HepG2 (cell line): Measurements from ENCODE around the gene RRAD. TPM values are rescaled to one million over a fixed set of nuclear protein-coding genes. Genes with fewer than 3 reads are reported as not detected.

ENCODE experiments used
- BRCA1 ChIP-seq: sonication (generic); formaldehyde crosslinking; IDR thresholded peaks from 2 replicates; pipeline ENCODE4 v1.4.0; 2020; ENCODE audit warnings: missing genetic modification reagents
- CEBPZ ChIP-seq: IDR thresholded peaks from 2 replicates; pipeline ENCODE4 v1.6.1; 2012; ENCODE audit warnings: low read length, improper control_type of control experiment
- CREM ChIP-seq, 2 experiments: sonication (generic) in 1 of 2; formaldehyde crosslinking in 1 of 2; IDR thresholded peaks; 2 replicates each; pipeline versions ENCODE4 v1.4.0 to v1.6.1; 2016 to 2020; ENCODE audit warnings: antibody characterized with exemption in 1 of 2, mild to moderate bottlenecking in 1 of 2, missing genetic modification reagents in 1 of 2
- DNMT1 ChIP-seq: sonication (generic); formaldehyde crosslinking; IDR thresholded peaks from 2 replicates; pipeline ENCODE4 v1.5.1; 2020; ENCODE audit warnings: mild to moderate bottlenecking, missing genetic modification reagents
- DNMT3B ChIP-seq: conservative IDR thresholded peaks from 2 replicates; pipeline ENCODE4 v1.6.1; 2016; ENCODE audit warnings: missing biosample characterization, control low read depth
- DRAP1 ChIP-seq: IDR thresholded peaks from 2 replicates; pipeline ENCODE4 v1.6.1; 2016; ENCODE audit warnings: missing genetic modification reagents, missing compliant biosample characterization
- HES4 ChIP-seq: sonication (generic); formaldehyde crosslinking; IDR thresholded peaks from 2 replicates; pipeline ENCODE4 v1.9.0; 2021; ENCODE audit warnings: mild to moderate bottlenecking, missing genetic modification reagents, borderline replicate concordance
- HMGXB3 ChIP-seq: sonication (generic); formaldehyde crosslinking; IDR thresholded peaks from 2 replicates; pipeline ENCODE4 v1.4.0; 2020; ENCODE audit warnings: missing genetic modification reagents, borderline replicate concordance
- MAX ChIP-seq: IDR thresholded peaks from 2 replicates; pipeline ENCODE4 v1.6.1; 2012; ENCODE audit warnings: inconsistent platforms
- PREB ChIP-seq: sonication (generic); formaldehyde crosslinking; IDR thresholded peaks from 2 replicates; pipeline ENCODE4 v1.4.0; 2020; ENCODE audit warnings: missing genetic modification reagents
- RBM39 ChIP-seq: fragments of 200-400 bp; formaldehyde crosslinking; IDR thresholded peaks from one replicate; pipeline ENCODE4 v1.6.1; 2018; ENCODE audit warnings: antibody characterized with exemption, mild to moderate bottlenecking, low read depth, low read length; ENCODE audit not compliant: poor library complexity, severe bottlenecking
- RFXAP ChIP-seq: sonication (generic); formaldehyde crosslinking; IDR thresholded peaks from 2 replicates; pipeline ENCODE4 v1.4.0; 2020; ENCODE audit warnings: missing genetic modification reagents, borderline replicate concordance
- SMC3 ChIP-seq: IDR thresholded peaks from 2 replicates; pipeline ENCODE4 v1.6.1; 2011; ENCODE audit warnings: low read length, improper control_type of control experiment
- TCF7 ChIP-seq: sonication (generic); IDR thresholded peaks from 2 replicates; pipeline ENCODE4 v1.6.1; 2016; ENCODE audit warnings: antibody characterized with exemption, low read depth
- ZNF557 ChIP-seq: sonication (generic); formaldehyde crosslinking; IDR thresholded peaks from 2 replicates; pipeline ENCODE4 v1.4.0; 2020; ENCODE audit warnings: missing genetic modification reagents
- ZNF615 ChIP-seq: sonication (generic); formaldehyde crosslinking; IDR thresholded peaks from 2 replicates; pipeline ENCODE4 v1.5.0; 2020; ENCODE audit warnings: mild to moderate bottlenecking, missing genetic modification reagents, borderline replicate concordance
- ZNF766 ChIP-seq: sonication (generic); formaldehyde crosslinking; IDR thresholded peaks from 2 replicates; pipeline ENCODE4 v1.5.0; 2020; ENCODE audit warnings: missing genetic modification reagents, borderline replicate concordance
- polyA plus RNA-seq, 8 experiments: library from polyadenylated mRNA; depleted of rRNA in 3 of 8; stranded (reverse) in 7 of 8; unstranded in 1 of 8; fragments of >200 nt; fragmentation: Illumina TruSeq in 4 of 8; extraction: Trizol in 4 of 8; gene quantifications; 2 replicates each; pipeline versions ENCODE4 v1.2.1 to v1.2.3, GENCODE V29; 2011 to 2016; ENCODE audit warnings: low read depth in 4 of 8, missing spikeins in 1 of 8, mixed read lengths in 1 of 8; ENCODE audit not compliant: insufficient read depth in 1 of 8
- total RNA-seq, 5 experiments: library from RNA; depleted of rRNA; stranded (reverse); fragments of >200 nt; fragmentation: Illumina TruSeq; extraction: Trizol; gene quantifications; 2 replicates each; pipeline ENCODE4 v1.2.3, GENCODE V29; 2016; ENCODE audit warnings: low read depth in 1 of 5
- TF ChIP-seq, protein P1 (sequence below): sonication (generic); formaldehyde crosslinking; IDR thresholded peaks from 2 replicates; pipeline ENCODE4 v1.8.1; 2023; ENCODE audit warnings: mild to moderate bottlenecking, moderate library complexity, missing genetic modification reagents

The RRAD gene
- total and polyA plus RNA-seq, 2 of the 13 experiments (the other 11 are each of a cell fraction or from before 2014, with no cell fraction given), result 0.80 to 1.1 TPM

DNA sequence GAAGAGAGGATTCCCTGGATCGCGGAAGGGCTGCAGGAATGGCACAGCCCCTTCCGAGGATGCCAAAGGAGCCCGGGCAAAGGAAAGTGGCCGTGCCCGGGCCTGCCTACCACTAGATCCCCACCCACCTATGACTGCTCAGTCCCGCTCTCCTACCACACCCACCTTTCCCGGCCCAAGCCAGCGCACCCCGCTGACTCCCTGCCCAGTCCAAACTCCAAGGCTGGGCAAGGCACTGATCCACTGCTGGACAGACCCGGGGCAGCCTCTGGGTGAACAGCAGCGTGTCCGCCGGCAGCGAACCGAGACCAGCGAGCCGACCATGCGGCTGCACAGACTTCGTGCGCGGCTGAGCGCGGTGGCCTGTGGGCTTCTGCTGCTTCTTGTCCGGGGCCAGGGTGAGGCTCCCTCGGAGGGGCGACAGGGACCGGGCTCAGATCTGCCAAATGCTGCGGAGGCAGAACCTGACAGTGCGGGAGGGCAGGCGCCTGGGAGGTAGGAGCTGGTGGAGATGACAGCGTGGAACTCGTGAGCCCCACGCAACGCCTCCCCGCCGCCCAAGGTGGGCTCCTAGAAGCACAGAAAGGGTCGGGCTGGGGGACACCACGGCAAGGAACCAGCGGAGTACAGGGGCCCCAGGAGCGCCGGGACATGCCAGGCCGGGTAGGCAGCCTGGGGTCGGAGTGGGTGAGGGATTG, 10.1 kb upstream of the RRAD start, which contains the start of gene CES2 (continued):
- TF ChIP-seq CEBPZ (no peak), CREM (IDR thresholded peaks at IDR 0.05) (no peak), CREM (CRISPR knock-in tag; IDR thresholded peaks at IDR 0.05) (no peak), RFXAP (CRISPR knock-in tag) (0 out of 2 replicates have a peak, but pooled peaks have one; percentile 30), MAX (peak; percentile 87), DNMT3B (no peak), DNMT1 (no peak), PREB (CRISPR knock-in tag) (no peak), ZNF766 (CRISPR knock-in tag) (no peak; the same call in 1 of the 2 replicates), HES4 (CRISPR knock-in tag) (peak; percentile 88), DRAP1 (CRISPR knock-in tag) (peak; percentile 77), TCF7 (no peak), BRCA1 (CRISPR knock-in tag) (no peak; the same call in none of the 2 replicates), SMC3 (no peak), RBM39 (peak; percentile 32), ZNF557 (0 out of 2 replicates have a peak, but pooled peaks have one; percentile 86), HMGXB3 (CRISPR knock-in tag) (peak; percentile 86; the same call in 1 of the 2 replicates), ZNF615 (CRISPR knock-in tag) (no peak)
- TF ChIP-seq, protein P1, sequence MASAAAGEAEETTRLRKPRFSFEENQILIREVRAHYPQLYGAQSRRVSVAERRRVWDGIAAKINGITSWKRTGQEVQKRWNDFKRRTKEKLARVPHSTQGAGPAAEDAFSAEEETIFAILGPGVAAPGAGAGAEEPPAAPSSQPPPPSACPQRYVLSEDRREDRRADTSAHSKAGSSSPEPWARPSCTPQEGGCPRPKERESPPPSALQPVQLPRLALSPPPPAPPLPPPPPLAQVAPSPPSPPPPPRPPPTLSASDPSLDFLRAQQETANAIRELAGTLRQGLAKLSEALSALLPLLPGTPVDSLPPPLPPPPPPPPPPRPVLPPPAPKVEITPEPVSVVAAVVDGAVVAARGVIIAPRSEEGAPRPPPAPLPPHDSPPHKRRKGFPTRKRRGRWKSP (CRISPR knock-in tag), result 0 out of 2 replicates have a peak, but pooled peaks have one; percentile 4
